GM19023 (cell line): ENCODE measurements around the gene XKRX.

Source experiments
- ATAC-seq: cut with Tn5 transposase; IDR thresholded peaks from one replicate; pipeline ENCODE4 v1.9.1; 2021; ENCODE audit warnings: mild to moderate bottlenecking, moderate library complexity; ENCODE audit not compliant: unreplicated experiment

Gene XKRX

GRCh38 chrX:100895365-100896075, 33.2 kb downstream of the XKRX start:
- ATAC-seq = peak; percentile 62

GRCh38 chrX:100883654-100884053, 45.1 kb downstream of the XKRX start:
- ATAC-seq = no peak

- no peak for ATAC-seq
Measured at GRCh38 chrX:100880368-100880767, 48.3 kb downstream of the XKRX start.

GRCh38 chrX:100874325-100874724, 54.4 kb downstream of the XKRX start, which contains the start of gene NOX1:
Gene NOX1, minus strand, starts transcription at chrX:100874359. Its CDS starts 220 bp downstream, at chrX:100874139.
- ATAC-seq = no peak

- no peak for ATAC-seq
Measured at GRCh38 chrX:100871594-100872560, 56.8 kb downstream of the XKRX start.

GRCh38 chrX:100870527-100870926, 58.2 kb downstream of the XKRX start:
- ATAC-seq = no peak

- no peak for ATAC-seq
Measured at GRCh38 chrX:100868273-100868672, 60.4 kb downstream of the XKRX start.

GRCh38 chrX:100864657-100865391, 63.9 kb downstream of the XKRX start:
- ATAC-seq = no peak
